Body of pancreas (tissue), 4 donors: Measurements from ENCODE around the gene ANO4.

Experiments
- POLR2A ChIP-seq, 3 donors: fragments of 450-650 bp; IDR thresholded peaks; one replicate each; pipeline ENCODE4 v1.6.1; 2016; ENCODE audit warnings: antibody characterized with exemption in 3 of 3, mild to moderate bottlenecking in 2 of 3
- TF ChIP-seq, protein P1 (sequence below), 7 experiments: fragments of 450-650 bp in 4 of 7; fragments of 200-600 bp in 3 of 7; sonication (generic) in 3 of 7; IDR thresholded peaks; one replicate each; pipeline ENCODE4 v1.5.1; 2016 to 2019; ENCODE audit warnings: antibody characterized with exemption in 7 of 7

DNA sequence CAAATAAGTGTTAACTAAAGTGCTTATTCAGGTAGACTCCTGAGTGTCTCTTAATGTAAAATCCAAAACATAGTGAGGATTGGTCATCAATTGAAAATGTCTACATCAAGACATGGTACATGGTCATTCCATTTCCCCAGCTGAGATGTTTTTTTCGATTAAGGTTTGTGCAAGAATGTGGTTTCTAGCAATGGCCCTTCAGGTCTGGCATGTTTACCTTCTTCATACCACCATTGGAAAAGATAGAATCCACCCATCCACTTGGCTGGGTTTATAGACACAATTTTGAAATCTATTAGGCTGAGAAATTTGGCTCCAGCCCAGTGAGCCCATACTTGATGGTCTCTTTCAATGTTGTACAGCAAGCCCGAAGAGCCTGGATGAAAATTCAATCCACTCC lies 145.9 kb downstream of the ANO4 start:
- TF ChIP-seq, protein P1, sequence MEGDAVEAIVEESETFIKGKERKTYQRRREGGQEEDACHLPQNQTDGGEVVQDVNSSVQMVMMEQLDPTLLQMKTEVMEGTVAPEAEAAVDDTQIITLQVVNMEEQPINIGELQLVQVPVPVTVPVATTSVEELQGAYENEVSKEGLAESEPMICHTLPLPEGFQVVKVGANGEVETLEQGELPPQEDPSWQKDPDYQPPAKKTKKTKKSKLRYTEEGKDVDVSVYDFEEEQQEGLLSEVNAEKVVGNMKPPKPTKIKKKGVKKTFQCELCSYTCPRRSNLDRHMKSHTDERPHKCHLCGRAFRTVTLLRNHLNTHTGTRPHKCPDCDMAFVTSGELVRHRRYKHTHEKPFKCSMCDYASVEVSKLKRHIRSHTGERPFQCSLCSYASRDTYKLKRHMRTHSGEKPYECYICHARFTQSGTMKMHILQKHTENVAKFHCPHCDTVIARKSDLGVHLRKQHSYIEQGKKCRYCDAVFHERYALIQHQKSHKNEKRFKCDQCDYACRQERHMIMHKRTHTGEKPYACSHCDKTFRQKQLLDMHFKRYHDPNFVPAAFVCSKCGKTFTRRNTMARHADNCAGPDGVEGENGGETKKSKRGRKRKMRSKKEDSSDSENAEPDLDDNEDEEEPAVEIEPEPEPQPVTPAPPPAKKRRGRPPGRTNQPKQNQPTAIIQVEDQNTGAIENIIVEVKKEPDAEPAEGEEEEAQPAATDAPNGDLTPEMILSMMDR (IDR thresholded peaks at IDR 0.05), result no peak
- no peak for TF ChIP-seq POLR2A (IDR thresholded peaks at IDR 0.05)
